ENCODE data around the gene KRTAP5-9.

The KRTAP5-9 gene

DNA sequence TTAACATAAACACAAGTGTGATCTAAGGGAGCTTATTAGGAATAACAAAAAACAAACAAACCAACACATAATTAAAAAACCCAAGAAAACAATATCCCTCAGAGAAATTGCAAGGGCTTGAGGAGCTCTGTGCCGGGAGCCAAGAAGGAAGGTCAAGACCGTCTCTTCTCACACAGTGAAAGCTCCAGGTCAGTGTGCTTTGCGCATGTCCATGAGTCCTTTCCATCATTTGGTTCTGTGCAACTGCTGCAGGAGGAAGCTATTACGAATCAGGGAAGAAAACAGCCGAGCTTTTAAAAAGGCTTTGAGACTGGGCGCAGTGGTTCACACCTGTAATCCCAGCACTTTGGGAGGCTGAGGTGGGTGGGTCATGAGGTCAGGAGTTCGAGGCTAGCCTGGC is 5.8 kb upstream of the KRTAP5-9 start:
- TF ChIP-seq, protein P1, sequence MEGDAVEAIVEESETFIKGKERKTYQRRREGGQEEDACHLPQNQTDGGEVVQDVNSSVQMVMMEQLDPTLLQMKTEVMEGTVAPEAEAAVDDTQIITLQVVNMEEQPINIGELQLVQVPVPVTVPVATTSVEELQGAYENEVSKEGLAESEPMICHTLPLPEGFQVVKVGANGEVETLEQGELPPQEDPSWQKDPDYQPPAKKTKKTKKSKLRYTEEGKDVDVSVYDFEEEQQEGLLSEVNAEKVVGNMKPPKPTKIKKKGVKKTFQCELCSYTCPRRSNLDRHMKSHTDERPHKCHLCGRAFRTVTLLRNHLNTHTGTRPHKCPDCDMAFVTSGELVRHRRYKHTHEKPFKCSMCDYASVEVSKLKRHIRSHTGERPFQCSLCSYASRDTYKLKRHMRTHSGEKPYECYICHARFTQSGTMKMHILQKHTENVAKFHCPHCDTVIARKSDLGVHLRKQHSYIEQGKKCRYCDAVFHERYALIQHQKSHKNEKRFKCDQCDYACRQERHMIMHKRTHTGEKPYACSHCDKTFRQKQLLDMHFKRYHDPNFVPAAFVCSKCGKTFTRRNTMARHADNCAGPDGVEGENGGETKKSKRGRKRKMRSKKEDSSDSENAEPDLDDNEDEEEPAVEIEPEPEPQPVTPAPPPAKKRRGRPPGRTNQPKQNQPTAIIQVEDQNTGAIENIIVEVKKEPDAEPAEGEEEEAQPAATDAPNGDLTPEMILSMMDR (conservative IDR thresholded peaks at IDR 0.05; ENCODE audit: low read depth, low read length) = no peak
- Histone ChIP-seq H2AFZ (ENCODE audit: low read depth) (no peak overlapping the region), H3K4me2 (no peak overlapping the region), H3K79me2 (ENCODE audit: insufficient read depth, low read depth) (no peaks in the 10 kb centered on the region), H3K4me3 (IDR thresholded peaks at IDR 0.05; ENCODE audit: insufficient read depth, low read depth, low read length) (no peak overlapping the region), H3K27me3 (ENCODE audit: insufficient read depth, low read depth) (no peaks in the 10 kb centered on the region), H3K36me3 (ENCODE audit: insufficient read depth) (no peaks in the 10 kb centered on the region), H3K9ac (no peak overlapping the region), H4K20me1 (ENCODE audit: insufficient read depth) (no peaks in the 10 kb centered on the region), H3K27ac (no peak overlapping the region), H3K4me1 (ENCODE audit: low read depth, poor library complexity, severe bottlenecking) (peaks cover 4% of the 10 kb centered on the region)

GRCh38 chr11:71542879-71543777 is 5.1 kb upstream of the KRTAP5-9 start:
- no peak overlapping the region for H3K9ac ChIP-seq
- no peak overlapping the region for H3K4me2 ChIP-seq
- H3K4me3 ChIP-seq (IDR thresholded peaks at IDR 0.05; ENCODE audit: insufficient read depth, low read depth, low read length) = no peak overlapping the region
- H2AFZ ChIP-seq (ENCODE audit: low read depth) = no peak overlapping the region
- no peaks in the 10 kb centered on the region for H3K79me2 ChIP-seq (ENCODE audit: insufficient read depth, low read depth)
- no peak overlapping the region for H3K27ac ChIP-seq
- TF ChIP-seq, protein P1 (conservative IDR thresholded peaks at IDR 0.05; ENCODE audit: low read depth, low read length) = no peak
- H4K20me1 ChIP-seq (ENCODE audit: insufficient read depth) = no peaks in the 10 kb centered on the region
- H3K36me3 ChIP-seq (ENCODE audit: insufficient read depth) = no peaks in the 10 kb centered on the region
- no peaks in the 10 kb centered on the region for H3K27me3 ChIP-seq (ENCODE audit: insufficient read depth, low read depth)
- H3K4me1 ChIP-seq (ENCODE audit: low read depth, poor library complexity, severe bottlenecking) = peaks cover 4% of the 10 kb centered on the region

DNA sequence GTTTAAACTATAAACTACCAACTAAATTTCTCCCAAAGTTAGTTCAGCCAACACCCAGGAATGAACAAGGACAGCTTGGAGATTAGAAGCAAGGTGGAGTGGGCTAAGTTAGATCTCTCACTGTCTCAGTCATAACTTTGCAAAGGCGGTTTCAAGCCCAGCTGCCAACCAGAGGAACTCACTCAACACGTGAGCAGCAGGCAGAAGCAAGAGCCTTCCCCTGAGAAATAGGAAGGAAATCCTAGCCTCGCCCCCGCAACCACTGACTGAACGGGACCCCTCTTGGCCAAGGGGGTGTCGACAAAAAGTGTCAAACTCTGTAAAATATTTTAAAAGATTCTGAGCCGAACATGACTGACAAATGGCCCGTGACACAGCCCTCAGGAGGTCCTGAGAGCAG is 4.4 kb upstream of the KRTAP5-9 start:
- no peaks in the 10 kb centered on the region for H3K36me3 ChIP-seq (ENCODE audit: insufficient read depth)
- no peak overlapping the region for H3K9ac ChIP-seq
- TF ChIP-seq, protein P1 (conservative IDR thresholded peaks at IDR 0.05; ENCODE audit: low read depth, low read length) = no peak
- H3K4me3 ChIP-seq (IDR thresholded peaks at IDR 0.05; ENCODE audit: insufficient read depth, low read depth, low read length) = no peak overlapping the region
- H3K27me3 ChIP-seq (ENCODE audit: insufficient read depth, low read depth) = no peaks in the 10 kb centered on the region
- H2AFZ ChIP-seq (ENCODE audit: low read depth) = no peak overlapping the region
- peaks cover 4% of the 10 kb centered on the region for H3K4me1 ChIP-seq (ENCODE audit: low read depth, poor library complexity, severe bottlenecking)
- H3K27ac ChIP-seq = no peak overlapping the region
- no peaks in the 10 kb centered on the region for H4K20me1 ChIP-seq (ENCODE audit: insufficient read depth)
- H3K79me2 ChIP-seq (ENCODE audit: insufficient read depth, low read depth) = no peaks in the 10 kb centered on the region
- no peak overlapping the region for H3K4me2 ChIP-seq

DNA sequence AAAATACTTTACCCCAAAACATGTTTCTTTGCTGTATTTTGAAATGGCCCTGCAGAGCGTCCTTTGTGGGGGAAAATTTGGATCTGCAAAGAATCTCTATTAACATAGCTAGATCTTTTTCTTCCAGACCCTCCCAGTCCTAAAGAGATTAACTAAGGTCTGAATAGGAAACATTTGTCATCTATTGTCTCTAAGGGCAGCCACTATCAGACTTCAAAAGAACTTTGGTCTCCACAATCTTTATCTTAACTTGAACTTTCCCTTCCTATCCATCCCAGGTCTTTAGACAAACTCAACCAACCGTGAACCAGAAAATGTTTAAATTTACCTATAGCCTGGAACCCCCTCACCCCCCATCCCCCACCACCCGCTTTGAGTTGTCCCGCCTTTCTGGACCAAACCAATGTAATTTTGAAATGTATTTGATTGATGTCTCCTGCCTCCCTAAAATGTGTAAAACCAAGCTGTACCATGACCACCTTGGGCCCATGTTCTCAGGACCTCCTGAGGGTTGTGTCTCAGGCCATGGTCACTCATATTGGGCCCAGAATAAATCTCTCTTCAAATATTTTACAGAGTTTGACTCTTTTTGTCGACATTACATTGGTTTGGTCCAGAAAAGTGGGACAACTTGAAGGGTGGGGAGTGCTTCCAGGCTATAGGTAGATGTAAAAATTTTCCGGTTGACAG is 3.5 kb upstream of the KRTAP5-9 start:
- Histone ChIP-seq H3K27ac (no peak overlapping the region), H3K4me2 (no peak overlapping the region), H3K4me1 (ENCODE audit: low read depth, poor library complexity, severe bottlenecking) (peaks cover 4% of the 10 kb centered on the region), H3K79me2 (ENCODE audit: insufficient read depth, low read depth) (no peaks in the 10 kb centered on the region), H4K20me1 (ENCODE audit: insufficient read depth) (no peaks in the 10 kb centered on the region), H3K36me3 (ENCODE audit: insufficient read depth) (no peaks in the 10 kb centered on the region), H2AFZ (ENCODE audit: low read depth) (no peak overlapping the region), H3K4me3 (IDR thresholded peaks at IDR 0.05; ENCODE audit: insufficient read depth, low read depth, low read length) (no peak overlapping the region), H3K9ac (no peak overlapping the region), H3K27me3 (ENCODE audit: insufficient read depth, low read depth) (no peaks in the 10 kb centered on the region)
- TF ChIP-seq, protein P1 (conservative IDR thresholded peaks at IDR 0.05; ENCODE audit: low read depth, low read length) = no peak
